ENCODE measurements around the gene SYDE2. TPM values are rescaled to one million over a fixed set of nuclear protein-coding genes. Genes with fewer than 3 reads are reported as not detected.

SYDE2 gene
- total and polyA plus RNA-seq, 2 experiments from 2014 or later: 5.5 to 14.9 TPM

DNA sequence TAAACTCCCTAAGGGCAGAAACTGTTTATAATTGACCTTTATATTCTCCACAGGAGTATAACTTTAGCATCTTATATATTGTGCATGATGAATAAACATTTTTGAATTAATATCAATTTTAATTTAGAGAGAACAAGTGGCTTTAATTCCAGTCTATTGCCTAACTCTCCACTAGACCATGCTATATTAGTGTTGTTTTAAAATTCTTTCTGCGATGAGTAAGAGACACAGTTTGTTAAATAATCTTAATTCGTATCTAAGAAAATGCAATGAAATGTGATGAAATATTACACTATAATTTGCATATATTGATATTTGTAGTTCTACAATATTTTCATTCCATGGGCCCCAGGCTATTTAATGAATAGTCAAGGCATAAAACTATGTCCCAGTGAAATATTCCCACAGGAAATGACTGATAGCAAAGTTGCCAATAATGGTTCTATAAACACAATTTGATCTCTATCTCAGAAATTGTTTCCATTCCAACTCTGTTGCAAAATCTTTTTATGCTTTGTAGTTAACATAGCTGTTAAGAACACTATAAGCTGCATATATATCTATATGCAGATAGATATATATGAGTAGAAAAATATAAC, 2.9 kb upstream of the SYDE2 start:
- H3K27ac ChIP-seq: no peak overlapping the region
- H2AFZ ChIP-seq: no peak overlapping the region
- H3K4me3 ChIP-seq: no peak overlapping the region
- TF ChIP-seq EZH2 (IDR thresholded peaks at IDR 0.05; ENCODE audit: borderline replicate concordance): no peak
- no peak for TF ChIP-seq EZH2phosphoT487 (IDR thresholded peaks at IDR 0.05; ENCODE audit: low read depth, severe bottlenecking, unreplicated experiment)
- TF ChIP-seq, protein P1, sequence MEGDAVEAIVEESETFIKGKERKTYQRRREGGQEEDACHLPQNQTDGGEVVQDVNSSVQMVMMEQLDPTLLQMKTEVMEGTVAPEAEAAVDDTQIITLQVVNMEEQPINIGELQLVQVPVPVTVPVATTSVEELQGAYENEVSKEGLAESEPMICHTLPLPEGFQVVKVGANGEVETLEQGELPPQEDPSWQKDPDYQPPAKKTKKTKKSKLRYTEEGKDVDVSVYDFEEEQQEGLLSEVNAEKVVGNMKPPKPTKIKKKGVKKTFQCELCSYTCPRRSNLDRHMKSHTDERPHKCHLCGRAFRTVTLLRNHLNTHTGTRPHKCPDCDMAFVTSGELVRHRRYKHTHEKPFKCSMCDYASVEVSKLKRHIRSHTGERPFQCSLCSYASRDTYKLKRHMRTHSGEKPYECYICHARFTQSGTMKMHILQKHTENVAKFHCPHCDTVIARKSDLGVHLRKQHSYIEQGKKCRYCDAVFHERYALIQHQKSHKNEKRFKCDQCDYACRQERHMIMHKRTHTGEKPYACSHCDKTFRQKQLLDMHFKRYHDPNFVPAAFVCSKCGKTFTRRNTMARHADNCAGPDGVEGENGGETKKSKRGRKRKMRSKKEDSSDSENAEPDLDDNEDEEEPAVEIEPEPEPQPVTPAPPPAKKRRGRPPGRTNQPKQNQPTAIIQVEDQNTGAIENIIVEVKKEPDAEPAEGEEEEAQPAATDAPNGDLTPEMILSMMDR (IDR thresholded peaks at IDR 0.05; ENCODE audit: poor library complexity): no peak
- H3K4me2 ChIP-seq: no peak overlapping the region
- no peaks in the 10 kb centered on the region for H4K20me1 ChIP-seq (ENCODE audit: insufficient read depth, poor library complexity, severe bottlenecking)
- DNase-seq (ENCODE audit: low spot score): no peak
- H3K4me1 ChIP-seq (ENCODE audit: insufficient read depth): peaks cover 13% of the 10 kb centered on the region
- no peaks in the 10 kb centered on the region for H3K9me3 ChIP-seq (ENCODE audit: low read depth)
- no peaks in the 10 kb centered on the region for H3K36me3 ChIP-seq (replicated peaks; ENCODE audit: insufficient read depth, low read depth)
- no peaks in the 10 kb centered on the region for H3K27me3 ChIP-seq
- peaks cover 18% of the 10 kb centered on the region for H3K79me2 ChIP-seq
- 93% methylated on average over 2 of the region's 2 CpGs for WGBS (ENCODE audit: low lambda C conversion rate, missing lambda C conversion rate)
- H3K9me2 ChIP-seq (replicated peaks; ENCODE audit: insufficient read depth): no peaks in the 10 kb centered on the region

DNA sequence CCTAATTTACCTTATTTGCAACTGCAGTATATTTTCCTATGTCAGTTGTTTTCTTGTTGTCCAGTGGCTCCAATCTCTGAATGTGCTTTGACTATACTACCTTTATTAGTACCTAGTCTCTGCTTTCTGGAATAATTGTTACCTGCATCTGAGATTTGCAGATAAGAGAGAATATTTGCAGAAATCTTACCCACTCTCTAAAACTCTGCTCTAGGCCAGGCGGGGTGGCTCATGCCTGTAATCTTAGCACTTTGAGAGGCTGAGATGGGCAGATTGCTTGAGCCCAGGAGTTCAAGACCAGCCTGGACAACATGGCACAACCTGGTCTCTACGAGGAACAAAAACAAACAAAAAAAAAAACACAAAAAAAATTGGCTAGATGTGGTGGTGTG, 2.0 kb upstream of the SYDE2 start:
- peak overlapping the region; percentile 76 for H3K4me2 ChIP-seq
- peaks cover 26% of the 10 kb centered on the region for H3K79me2 ChIP-seq
- H3K4me1 ChIP-seq (ENCODE audit: insufficient read depth): peaks cover 18% of the 10 kb centered on the region
- H3K9me2 ChIP-seq (replicated peaks; ENCODE audit: insufficient read depth): no peaks in the 10 kb centered on the region
- H3K36me3 ChIP-seq (replicated peaks; ENCODE audit: insufficient read depth, low read depth): no peaks in the 10 kb centered on the region
- H3K27ac ChIP-seq: no peak overlapping the region
- 83% methylated on average over 2 of the region's 2 CpGs for WGBS (ENCODE audit: low lambda C conversion rate, missing lambda C conversion rate)
- no peak for TF ChIP-seq EZH2phosphoT487 (IDR thresholded peaks at IDR 0.05; ENCODE audit: low read depth, severe bottlenecking, unreplicated experiment)
- TF ChIP-seq EZH2 (IDR thresholded peaks at IDR 0.05; ENCODE audit: borderline replicate concordance): no peak
- TF ChIP-seq, protein P1 (IDR thresholded peaks at IDR 0.05; ENCODE audit: poor library complexity): no peak
- no peak overlapping the region for H3K4me3 ChIP-seq
- no peaks in the 10 kb centered on the region for H3K9me3 ChIP-seq (ENCODE audit: low read depth)
- H3K27me3 ChIP-seq: no peaks in the 10 kb centered on the region
- H4K20me1 ChIP-seq (ENCODE audit: insufficient read depth, poor library complexity, severe bottlenecking): no peaks in the 10 kb centered on the region
- H2AFZ ChIP-seq: no peak overlapping the region
- no peak for DNase-seq (ENCODE audit: low spot score)

DNA sequence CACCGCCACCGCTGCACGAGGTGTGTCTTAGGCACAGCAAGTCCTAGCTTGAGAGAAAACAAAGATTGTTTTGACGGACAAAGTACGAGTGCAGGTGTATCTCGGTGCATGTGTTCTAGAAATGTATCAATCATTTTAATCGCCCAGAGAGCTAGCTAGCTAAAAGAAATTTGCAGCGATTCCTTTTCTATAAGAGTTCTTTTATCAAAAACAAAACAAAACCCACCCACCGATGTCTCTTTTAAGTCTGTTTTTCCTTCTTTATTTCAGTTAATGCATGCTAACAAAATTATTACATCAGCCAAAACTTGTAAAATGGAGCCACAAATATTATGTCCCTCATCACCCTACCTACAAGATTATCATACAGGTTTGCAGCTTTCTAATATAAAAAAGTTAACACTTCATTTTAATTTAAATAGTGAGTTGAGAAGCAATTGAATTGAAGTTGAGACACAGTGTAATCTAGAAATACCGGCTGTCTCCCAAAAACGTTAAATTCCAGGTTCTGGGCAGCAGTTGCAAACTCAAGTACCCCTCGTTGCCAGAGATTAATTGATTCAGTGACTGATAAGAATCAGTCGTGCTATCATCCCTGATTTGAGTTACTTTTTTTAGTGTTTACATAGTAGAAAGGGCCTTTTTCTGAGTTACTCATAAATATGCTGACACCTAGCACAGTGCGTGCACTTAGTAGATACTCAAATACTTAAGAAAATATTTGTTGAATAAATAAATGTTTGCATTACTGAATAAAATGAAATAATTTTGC, 1.5 kb upstream of the SYDE2 start:
- Histone ChIP-seq H3K9me2 (replicated peaks; ENCODE audit: insufficient read depth) (no peaks in the 10 kb centered on the region), H3K79me2 (peaks cover 32% of the 10 kb centered on the region), H3K27ac (peak overlapping the region; percentile 99), H3K4me2 (peak overlapping the region; percentile 76), H3K9me3 (ENCODE audit: low read depth) (no peaks in the 10 kb centered on the region), H4K20me1 (ENCODE audit: insufficient read depth, poor library complexity, severe bottlenecking) (no peaks in the 10 kb centered on the region), H3K4me1 (ENCODE audit: insufficient read depth) (peaks cover 18% of the 10 kb centered on the region), H2AFZ (peak overlapping the region; percentile 98), H3K36me3 (replicated peaks; ENCODE audit: insufficient read depth, low read depth) (no peaks in the 10 kb centered on the region), H3K27me3 (no peaks in the 10 kb centered on the region), H3K4me3 (peak overlapping the region; percentile 92)
- DNase-seq (ENCODE audit: low spot score): no peak
- 5% methylated on average over 14 of the region's 14 CpGs for WGBS (ENCODE audit: low lambda C conversion rate, missing lambda C conversion rate)
- TF ChIP-seq EZH2 (IDR thresholded peaks at IDR 0.05; ENCODE audit: borderline replicate concordance): no peak
- TF ChIP-seq EZH2phosphoT487 (IDR thresholded peaks at IDR 0.05; ENCODE audit: low read depth, severe bottlenecking, unreplicated experiment): no peak
- TF ChIP-seq, protein P1 (IDR thresholded peaks at IDR 0.05; ENCODE audit: poor library complexity): no peak

Data from hepatocyte (in vitro differentiated cells).